Measurements from ENCODE around the gene RIMS3. TPM values are rescaled to one million over a fixed set of nuclear protein-coding genes. Genes with fewer than 3 reads are reported as not detected.
A peak's percentile ranks its signal among the peaks of the same experiment; 100 is the strongest.
"Not testable (repeated sequence)": the region's sequence is repeated elsewhere in the genome, so short reads cannot be mapped to it uniquely, and the experiment has no call there.

The RIMS3 gene
- total RNA-seq, 3 donors from 2014 or later: 0.64 to 4.4 (median 2.6) TPM

- Histone ChIP-seq H3K4me3 (no peak overlapping the region), H3K4me1 (peaks cover 0 to 7% of the 10 kb centered on the region in 2 donors), H3K27me3 (no peaks in the 10 kb centered on the region), H3K9me3 (no peaks in the 10 kb centered on the region), H3K27ac (no peak overlapping the region), H3K36me3 (no peaks in the 10 kb centered on the region)
- DNase-seq (ENCODE audit: low spot score in 2 of 2): no peak
- no peak for TF ChIP-seq POLR2A (IDR thresholded peaks at IDR 0.05)
- TF ChIP-seq CTCF (IDR thresholded peaks at IDR 0.05): no peak
- no peak for TF ChIP-seq POLR2AphosphoS5 (IDR thresholded peaks at IDR 0.05)
- intact Hi-C loops (cut with DNase I; ENCODE audit: low total_unique reads): no loop called here
Measured at GRCh38 chr1:40704817-40705733, 39.6 kb upstream of the RIMS3 start.

- no peaks in the 10 kb centered on the region for H3K27me3 ChIP-seq
- no peak for DNase-seq (ENCODE audit: low spot score in 2 of 2)
- no peaks in the 10 kb centered on the region for H3K9me3 ChIP-seq
- intact Hi-C loops (cut with DNase I; ENCODE audit: low total_unique reads): no loop called here
- peak overlapping the region in 1 of 2 donors; percentile 25 for H3K27ac ChIP-seq
- no peaks in the 10 kb centered on the region for H3K36me3 ChIP-seq
- no peak overlapping the region for H3K4me3 ChIP-seq
- peaks cover 0 to 7% of the 10 kb centered on the region in 2 donors for H3K4me1 ChIP-seq
- TF ChIP-seq CTCF (IDR thresholded peaks at IDR 0.05) (no peak), POLR2A (IDR thresholded peaks at IDR 0.05) (no peak), POLR2AphosphoS5 (IDR thresholded peaks at IDR 0.05) (no peak)
Measured at GRCh38 chr1:40703316-40703715, 37.8 kb upstream of the RIMS3 start.

GRCh38 chr1:40702810-40703209, 37.3 kb upstream of the RIMS3 start:
- intact Hi-C loops (cut with DNase I; ENCODE audit: low total_unique reads): not testable (repeated sequence)

GRCh38 chr1:40701684-40702083, 36.2 kb upstream of the RIMS3 start:
- intact Hi-C loops (cut with DNase I; ENCODE audit: low total_unique reads): no loop called here
- Histone ChIP-seq H3K27ac (no peak overlapping the region), H3K36me3 (no peaks in the 10 kb centered on the region), H3K27me3 (no peaks in the 10 kb centered on the region), H3K4me1 (peaks cover 0 to 7% of the 10 kb centered on the region in 2 donors), H3K4me3 (no peak overlapping the region), H3K9me3 (no peaks in the 10 kb centered on the region)
- no peak for DNase-seq (ENCODE audit: low spot score in 2 of 2)
- TF ChIP-seq POLR2AphosphoS5 (IDR thresholded peaks at IDR 0.05) (no peak), POLR2A (IDR thresholded peaks at IDR 0.05) (no peak), CTCF (IDR thresholded peaks at IDR 0.05) (no peak)

More at GRCh38 chr1:40702810-40703209, 37.3 kb upstream of the RIMS3 start:
- not testable (repeated sequence) for H3K27ac ChIP-seq; DNase-seq (ENCODE audit: low spot score in 2 of 2); H3K36me3 ChIP-seq; H3K4me3 ChIP-seq; H3K27me3 ChIP-seq; H3K9me3 ChIP-seq; H3K4me1 ChIP-seq

- TF ChIP-seq POLR2A (IDR thresholded peaks at IDR 0.05) (no peak), POLR2AphosphoS5 (IDR thresholded peaks at IDR 0.05) (no peak), CTCF (IDR thresholded peaks at IDR 0.05) (no peak)
- Histone ChIP-seq H3K9me3 (no peaks in the 10 kb centered on the region), H3K4me3 (no peak overlapping the region), H3K36me3 (no peaks in the 10 kb centered on the region), H3K4me1 (peaks cover 0 to 5% of the 10 kb centered on the region in 2 donors), H3K27me3 (no peaks in the 10 kb centered on the region), H3K27ac (no peak overlapping the region)
- DNase-seq (ENCODE audit: low spot score in 2 of 2): no peak
- intact Hi-C loops (cut with DNase I; ENCODE audit: low total_unique reads): no loop called here
Measured at GRCh38 chr1:40699787-40700186, 34.3 kb upstream of the RIMS3 start.
